ENCODE data around the gene MT1E.

DNA sequence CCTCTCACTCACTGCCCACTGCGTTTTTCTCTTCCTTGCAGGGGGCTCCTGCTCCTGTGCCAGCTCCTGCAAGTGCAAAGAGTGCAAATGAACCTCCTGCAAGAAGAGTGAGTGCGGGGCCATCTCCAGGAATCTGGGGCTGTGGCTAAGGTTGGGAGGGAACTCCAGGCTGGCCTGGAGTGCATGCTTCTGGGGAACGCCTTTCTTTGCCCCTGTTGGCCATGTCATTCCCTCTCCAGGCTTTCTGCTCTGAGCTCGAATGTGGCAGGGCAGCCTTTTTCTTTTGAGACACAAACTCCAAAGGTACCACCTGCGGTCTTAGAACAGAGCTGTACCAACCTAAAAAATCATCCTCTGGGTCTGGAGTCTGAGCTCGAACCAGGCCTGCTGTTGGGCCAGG, 7.4 kb upstream of the MT1E start:
- TF ChIP-seq POLR2A (IDR thresholded peaks at IDR 0.05; ENCODE audit: borderline replicate concordance, extremely low read depth, insufficient read depth, insufficient read length): no peak
- no peak for TF ChIP-seq TCF7L2 (IDR thresholded peaks at IDR 0.05; ENCODE audit: borderline replicate concordance, extremely low read depth, insufficient read depth, insufficient read length)
- no peak for TF ChIP-seq POLR2AphosphoS5 (IDR thresholded peaks at IDR 0.05; ENCODE audit: low read depth, low read length)
- TF ChIP-seq CTCF (IDR thresholded peaks at IDR 0.05 in 2 of 3, conservative IDR thresholded peaks at IDR 0.05 in 1 of 3; ENCODE audit: borderline replicate concordance in 1 of 3, insufficient read depth in 1 of 3, low read depth in 2 of 3, low read length in 2 of 3): no peak
- TF ChIP-seq ATF3 (IDR thresholded peaks at IDR 0.05): no peak
- no peak for TF ChIP-seq SIN3A (IDR thresholded peaks at IDR 0.05; ENCODE audit: low read depth)
- TF ChIP-seq, protein P1, sequence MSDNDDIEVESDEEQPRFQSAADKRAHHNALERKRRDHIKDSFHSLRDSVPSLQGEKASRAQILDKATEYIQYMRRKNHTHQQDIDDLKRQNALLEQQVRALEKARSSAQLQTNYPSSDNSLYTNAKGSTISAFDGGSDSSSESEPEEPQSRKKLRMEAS (IDR thresholded peaks at IDR 0.05): no peak
- TF ChIP-seq RAD21 (IDR thresholded peaks at IDR 0.05; ENCODE audit: low read depth): no peak
- TF ChIP-seq, protein P2, sequence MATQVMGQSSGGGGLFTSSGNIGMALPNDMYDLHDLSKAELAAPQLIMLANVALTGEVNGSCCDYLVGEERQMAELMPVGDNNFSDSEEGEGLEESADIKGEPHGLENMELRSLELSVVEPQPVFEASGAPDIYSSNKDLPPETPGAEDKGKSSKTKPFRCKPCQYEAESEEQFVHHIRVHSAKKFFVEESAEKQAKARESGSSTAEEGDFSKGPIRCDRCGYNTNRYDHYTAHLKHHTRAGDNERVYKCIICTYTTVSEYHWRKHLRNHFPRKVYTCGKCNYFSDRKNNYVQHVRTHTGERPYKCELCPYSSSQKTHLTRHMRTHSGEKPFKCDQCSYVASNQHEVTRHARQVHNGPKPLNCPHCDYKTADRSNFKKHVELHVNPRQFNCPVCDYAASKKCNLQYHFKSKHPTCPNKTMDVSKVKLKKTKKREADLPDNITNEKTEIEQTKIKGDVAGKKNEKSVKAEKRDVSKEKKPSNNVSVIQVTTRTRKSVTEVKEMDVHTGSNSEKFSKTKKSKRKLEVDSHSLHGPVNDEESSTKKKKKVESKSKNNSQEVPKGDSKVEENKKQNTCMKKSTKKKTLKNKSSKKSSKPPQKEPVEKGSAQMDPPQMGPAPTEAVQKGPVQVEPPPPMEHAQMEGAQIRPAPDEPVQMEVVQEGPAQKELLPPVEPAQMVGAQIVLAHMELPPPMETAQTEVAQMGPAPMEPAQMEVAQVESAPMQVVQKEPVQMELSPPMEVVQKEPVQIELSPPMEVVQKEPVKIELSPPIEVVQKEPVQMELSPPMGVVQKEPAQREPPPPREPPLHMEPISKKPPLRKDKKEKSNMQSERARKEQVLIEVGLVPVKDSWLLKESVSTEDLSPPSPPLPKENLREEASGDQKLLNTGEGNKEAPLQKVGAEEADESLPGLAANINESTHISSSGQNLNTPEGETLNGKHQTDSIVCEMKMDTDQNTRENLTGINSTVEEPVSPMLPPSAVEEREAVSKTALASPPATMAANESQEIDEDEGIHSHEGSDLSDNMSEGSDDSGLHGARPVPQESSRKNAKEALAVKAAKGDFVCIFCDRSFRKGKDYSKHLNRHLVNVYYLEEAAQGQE (IDR thresholded peaks at IDR 0.05; ENCODE audit: low read depth): no peak
- no peak for TF ChIP-seq EZH2 (IDR thresholded peaks at IDR 0.05)
- TF ChIP-seq JUND (IDR thresholded peaks at IDR 0.05): no peak
- TF ChIP-seq, protein P3, sequence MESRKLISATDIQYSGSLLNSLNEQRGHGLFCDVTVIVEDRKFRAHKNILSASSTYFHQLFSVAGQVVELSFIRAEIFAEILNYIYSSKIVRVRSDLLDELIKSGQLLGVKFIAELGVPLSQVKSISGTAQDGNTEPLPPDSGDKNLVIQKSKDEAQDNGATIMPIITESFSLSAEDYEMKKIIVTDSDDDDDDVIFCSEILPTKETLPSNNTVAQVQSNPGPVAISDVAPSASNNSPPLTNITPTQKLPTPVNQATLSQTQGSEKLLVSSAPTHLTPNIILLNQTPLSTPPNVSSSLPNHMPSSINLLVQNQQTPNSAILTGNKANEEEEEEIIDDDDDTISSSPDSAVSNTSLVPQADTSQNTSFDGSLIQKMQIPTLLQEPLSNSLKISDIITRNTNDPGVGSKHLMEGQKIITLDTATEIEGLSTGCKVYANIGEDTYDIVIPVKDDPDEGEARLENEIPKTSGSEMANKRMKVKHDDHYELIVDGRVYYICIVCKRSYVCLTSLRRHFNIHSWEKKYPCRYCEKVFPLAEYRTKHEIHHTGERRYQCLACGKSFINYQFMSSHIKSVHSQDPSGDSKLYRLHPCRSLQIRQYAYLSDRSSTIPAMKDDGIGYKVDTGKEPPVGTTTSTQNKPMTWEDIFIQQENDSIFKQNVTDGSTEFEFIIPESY (IDR thresholded peaks at IDR 0.05; ENCODE audit: extremely low read depth, insufficient replicate concordance, low read length): no peak
